SU-DHL-6 (cell line): ENCODE measurements around the gene RIMS4.

Source experiments
- EZH2phosphoT487 ChIP-seq: fragments of 200-600 bp; sonication (generic), shearing (Covaris generic); conservative IDR thresholded peaks from 2 replicates; pipeline ENCODE4 v1.6.1; 2018; ENCODE audit warnings: mild to moderate bottlenecking, antibody characterized with exemption, low read length, moderate library complexity, mixed read lengths
- TF ChIP-seq, protein P1 (sequence below): fragments of 200-600 bp; sonication (generic); IDR thresholded peaks from one replicate; pipeline ENCODE4 v1.5.1; 2017; ENCODE audit warnings: antibody characterized with exemption, mild to moderate bottlenecking, low read length, moderate library complexity; ENCODE audit not compliant: insufficient read depth, poor library complexity, severe bottlenecking

DNA sequence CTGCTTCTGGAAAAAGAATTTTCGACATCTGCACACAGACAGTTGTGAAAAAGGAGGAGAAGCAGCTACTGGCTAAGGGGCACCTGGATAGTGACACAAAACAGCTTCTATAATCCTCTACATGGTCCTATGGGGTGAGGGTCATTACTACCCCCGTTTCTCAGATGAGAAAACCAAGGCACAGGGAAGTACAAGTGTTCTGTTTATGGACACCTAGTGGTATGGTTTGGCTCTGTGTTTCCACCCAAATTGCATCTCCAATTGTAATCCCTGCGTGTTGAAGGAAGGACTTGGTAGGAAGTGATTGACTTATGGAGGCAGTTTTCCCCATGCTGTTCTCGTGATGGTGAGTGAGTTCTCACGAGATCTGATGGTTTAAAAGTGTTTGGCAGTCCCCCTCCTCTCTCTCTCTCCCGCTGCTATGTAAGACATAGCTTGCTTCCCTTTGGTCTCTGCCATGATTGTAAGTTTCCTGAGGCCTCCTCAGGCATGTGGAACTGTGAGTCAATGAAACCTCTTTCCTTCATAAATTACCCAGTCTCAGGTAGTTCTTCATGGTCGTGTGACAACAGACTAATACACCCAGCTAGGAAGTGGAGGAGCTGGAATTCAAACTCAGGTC lies 67.2 kb downstream of the RIMS4 start:
- TF ChIP-seq, protein P1, sequence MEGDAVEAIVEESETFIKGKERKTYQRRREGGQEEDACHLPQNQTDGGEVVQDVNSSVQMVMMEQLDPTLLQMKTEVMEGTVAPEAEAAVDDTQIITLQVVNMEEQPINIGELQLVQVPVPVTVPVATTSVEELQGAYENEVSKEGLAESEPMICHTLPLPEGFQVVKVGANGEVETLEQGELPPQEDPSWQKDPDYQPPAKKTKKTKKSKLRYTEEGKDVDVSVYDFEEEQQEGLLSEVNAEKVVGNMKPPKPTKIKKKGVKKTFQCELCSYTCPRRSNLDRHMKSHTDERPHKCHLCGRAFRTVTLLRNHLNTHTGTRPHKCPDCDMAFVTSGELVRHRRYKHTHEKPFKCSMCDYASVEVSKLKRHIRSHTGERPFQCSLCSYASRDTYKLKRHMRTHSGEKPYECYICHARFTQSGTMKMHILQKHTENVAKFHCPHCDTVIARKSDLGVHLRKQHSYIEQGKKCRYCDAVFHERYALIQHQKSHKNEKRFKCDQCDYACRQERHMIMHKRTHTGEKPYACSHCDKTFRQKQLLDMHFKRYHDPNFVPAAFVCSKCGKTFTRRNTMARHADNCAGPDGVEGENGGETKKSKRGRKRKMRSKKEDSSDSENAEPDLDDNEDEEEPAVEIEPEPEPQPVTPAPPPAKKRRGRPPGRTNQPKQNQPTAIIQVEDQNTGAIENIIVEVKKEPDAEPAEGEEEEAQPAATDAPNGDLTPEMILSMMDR = no peak
- no peak for TF ChIP-seq EZH2phosphoT487
